GM08714 (cell line): ENCODE data around the gene SDHB.
"Not testable (repeated sequence)": the region's sequence is repeated elsewhere in the genome, so short reads cannot be mapped to it uniquely, and the experiment has no call there.

Source experiments
- H3K4me3 ChIP-seq: fragments of 200-500 bp; sonication (Bioruptor generic); 2 replicates; pipeline ENCODE4 v1.5.1; 2014; ENCODE audit warnings: mild to moderate bottlenecking, low read length, inconsistent platforms
- ZNF274 ChIP-seq: IDR thresholded peaks from 2 replicates; pipeline ENCODE4 v1.6.1; 2012; ENCODE audit warnings: mild to moderate bottlenecking, low read depth, low read length

Gene SDHB

GRCh38 chr1:17066361-17067068 is 12.7 kb upstream of the SDHB start:
- TF ChIP-seq ZNF274: no peak
- H3K4me3 ChIP-seq: no peak overlapping the region

DNA sequence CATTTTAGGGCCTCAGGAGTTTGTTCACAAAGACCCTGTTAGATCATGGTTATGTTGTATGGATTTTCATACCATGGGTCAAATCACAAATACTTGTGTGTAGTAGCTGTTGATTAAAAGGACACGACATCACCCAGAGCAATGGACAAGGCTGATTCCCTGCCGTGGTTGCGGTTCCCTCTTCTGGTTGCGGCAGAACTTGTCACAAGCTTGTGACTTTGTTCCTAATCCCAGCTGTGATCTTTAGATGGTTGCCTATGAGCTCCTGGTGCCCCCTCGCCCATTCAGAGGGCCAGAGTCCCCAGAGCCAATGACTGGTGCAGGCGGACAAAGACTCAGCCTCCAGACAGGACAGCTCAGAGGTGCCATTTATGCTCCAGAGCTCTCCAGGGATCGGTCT is 11.8 kb upstream of the SDHB start:
- no peak for TF ChIP-seq ZNF274
- H3K4me3 ChIP-seq: no peak overlapping the region

- H3K4me3 ChIP-seq: not testable (repeated sequence)
Measured at GRCh38 chr1:17062751-17063150, 8.9 kb upstream of the SDHB start.

DNA sequence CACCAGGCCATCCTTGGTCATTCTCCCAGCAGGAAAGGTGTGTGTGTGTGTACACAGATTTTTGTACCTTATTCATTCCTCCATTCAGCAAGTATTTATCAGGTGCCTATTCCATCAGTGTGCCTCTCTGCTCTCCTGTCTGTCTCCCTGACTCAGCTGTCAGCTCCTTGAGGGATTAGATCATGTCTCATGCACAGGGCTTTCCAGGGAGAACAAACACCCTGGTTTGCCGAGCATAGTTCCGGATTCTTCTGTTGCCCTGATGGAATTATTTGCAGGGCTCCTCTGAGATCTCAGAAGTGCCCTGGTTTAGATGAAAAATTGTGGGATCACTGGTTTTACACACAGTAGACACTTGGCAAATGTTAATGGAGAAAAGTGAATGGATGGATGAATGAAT is 8.1 kb upstream of the SDHB start:
- H3K4me3 ChIP-seq: no peak overlapping the region
- no peak for TF ChIP-seq ZNF274

DNA sequence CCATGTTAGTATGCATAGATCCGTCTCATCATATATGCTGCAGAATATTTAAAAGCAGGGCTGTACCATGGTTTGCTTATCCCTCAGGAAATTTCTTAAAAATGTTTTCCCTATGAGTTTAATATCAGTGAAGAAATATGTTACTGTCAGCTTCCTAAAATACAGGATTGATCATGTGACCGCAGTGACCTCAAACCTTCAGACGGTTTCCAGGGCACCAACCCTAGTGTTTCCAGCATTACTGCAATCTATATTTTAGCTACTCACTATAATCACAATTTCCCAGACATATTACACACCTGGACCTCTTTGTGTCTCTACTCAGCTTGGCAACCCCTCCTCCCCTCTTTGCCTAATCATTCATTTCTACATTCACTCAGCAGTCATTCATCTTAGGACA is 7.7 kb upstream of the SDHB start:
- TF ChIP-seq ZNF274: no peak
- no peak overlapping the region for H3K4me3 ChIP-seq

DNA sequence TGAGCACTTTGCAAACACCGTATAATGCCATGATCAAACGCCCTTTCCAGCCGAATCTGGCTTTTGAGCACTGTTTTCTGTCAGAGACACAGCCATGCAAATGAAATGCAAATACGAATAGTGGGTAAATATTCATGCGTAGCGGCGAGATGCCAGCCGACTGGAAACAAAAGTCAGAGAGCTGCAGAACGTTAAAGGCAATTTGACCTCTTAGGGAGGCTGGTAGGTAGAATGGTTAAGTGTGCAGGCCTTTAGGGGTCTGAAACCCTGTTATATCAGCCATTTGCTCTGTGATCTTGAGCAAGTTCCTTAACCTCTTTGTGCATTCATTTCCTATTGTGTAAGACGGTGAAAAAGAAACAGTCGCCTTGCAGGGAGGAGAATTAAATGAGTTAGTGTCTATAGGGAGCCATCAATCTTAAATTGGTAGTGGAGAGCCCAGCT is 6.5 kb upstream of the SDHB start:
- no peak overlapping the region for H3K4me3 ChIP-seq
- no peak for TF ChIP-seq ZNF274

DNA sequence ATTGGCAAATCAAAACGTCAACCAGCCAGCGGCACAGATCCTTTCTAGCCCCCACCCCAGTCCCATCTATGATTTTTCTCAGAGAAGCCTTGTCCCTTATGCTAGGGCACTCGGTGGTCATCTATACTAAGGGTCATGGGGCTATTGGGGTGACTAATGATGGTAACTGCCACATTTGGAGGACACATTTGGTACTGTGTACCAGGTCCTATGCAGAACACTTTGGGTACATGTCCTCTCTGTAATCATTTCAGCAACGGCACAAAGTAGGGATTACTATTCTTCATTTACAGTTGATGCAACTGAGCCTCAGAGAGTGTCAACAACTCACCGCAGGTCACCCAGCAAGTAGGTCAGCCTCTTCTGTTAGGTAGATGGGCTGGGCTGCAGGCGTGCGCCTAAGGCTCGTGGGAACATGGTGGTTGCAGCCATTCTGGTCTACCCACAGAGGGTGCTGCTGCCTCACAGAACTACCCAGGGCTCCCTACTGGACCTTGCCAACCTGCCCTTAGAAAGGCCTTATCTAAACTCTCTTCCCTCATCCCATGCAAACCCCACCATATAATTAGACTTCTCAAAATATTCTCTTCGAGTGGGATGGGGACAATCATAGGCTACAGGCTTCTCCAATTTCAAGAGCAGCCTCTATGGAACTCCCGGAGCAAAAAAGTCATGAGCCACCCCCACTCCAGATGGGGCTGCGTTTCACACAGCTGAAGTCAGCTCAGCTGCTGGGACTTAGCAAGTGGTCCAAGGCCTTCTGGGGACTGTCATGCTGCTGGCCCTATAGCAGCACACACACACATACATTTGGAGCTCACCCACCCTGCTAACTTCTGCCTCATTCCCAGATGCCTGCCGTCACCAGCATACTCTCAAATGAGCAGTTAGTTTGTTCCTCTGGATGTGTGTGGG is 5.8 kb upstream of the SDHB start:
- H3K4me3 ChIP-seq: no peak overlapping the region
- no peak for TF ChIP-seq ZNF274

DNA sequence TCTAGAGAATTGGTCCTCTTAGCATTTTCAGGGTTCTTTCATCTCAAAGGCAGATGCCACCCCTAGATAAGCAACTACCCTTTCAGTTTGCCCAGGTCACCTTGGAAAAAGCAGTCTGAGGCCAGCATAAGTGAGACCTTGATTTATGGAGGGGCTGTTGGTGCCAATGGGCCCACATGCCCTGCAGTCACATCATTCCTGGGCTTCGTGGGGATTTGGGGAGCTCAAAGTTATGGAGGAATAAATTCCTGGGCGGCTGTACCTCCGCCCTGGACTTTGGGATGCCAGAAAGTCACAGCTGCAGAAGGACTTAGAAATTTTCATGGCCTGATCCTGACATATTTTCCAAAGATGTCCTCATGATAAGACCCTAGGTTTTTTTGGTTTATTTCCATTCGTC is 2.7 kb upstream of the SDHB start:
- no peak overlapping the region for H3K4me3 ChIP-seq
- no peak for TF ChIP-seq ZNF274

GRCh38 chr1:17055801-17056200 is 2.0 kb upstream of the SDHB start:
- no peak for TF ChIP-seq ZNF274
- no peak overlapping the region for H3K4me3 ChIP-seq

GRCh38 chr1:17053086-17053684 is 647 bp downstream of the SDHB start:
- H3K4me3 ChIP-seq: peak overlapping the region; percentile 93
- no peak for TF ChIP-seq ZNF274

DNA sequence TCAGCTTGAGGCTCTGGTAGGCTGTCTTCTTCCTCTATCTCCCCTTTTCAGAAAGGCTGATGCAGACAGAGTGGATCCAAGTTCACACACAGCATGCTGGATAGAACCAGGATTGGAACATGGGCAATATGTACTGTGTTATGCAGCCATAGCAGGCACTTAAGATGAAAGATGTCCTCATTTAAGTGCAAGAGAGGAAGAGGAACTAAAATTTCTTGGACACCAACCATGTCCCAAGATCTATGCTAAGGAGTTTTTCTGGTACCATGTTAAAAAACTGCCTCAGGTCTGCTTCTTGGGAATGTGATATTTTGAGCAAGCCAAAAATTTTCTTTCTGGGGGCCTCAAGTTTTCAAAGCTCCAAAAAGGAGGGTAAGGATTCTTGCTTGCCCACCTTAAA is 1.2 kb downstream of the SDHB start:
- H3K4me3 ChIP-seq: peak overlapping the region; percentile 93
- no peak for TF ChIP-seq ZNF274

- TF ChIP-seq ZNF274: no peak
- H3K4me3 ChIP-seq: no peak overlapping the region
Measured at GRCh38 chr1:17052038-17052437, 1.8 kb downstream of the SDHB start.

GRCh38 chr1:17047924-17048323 is 5.9 kb downstream of the SDHB start:
- no peak overlapping the region for H3K4me3 ChIP-seq
- TF ChIP-seq ZNF274: no peak

GRCh38 chr1:17046334-17046657 is 7.5 kb downstream of the SDHB start:
- TF ChIP-seq ZNF274: no peak
- no peak overlapping the region for H3K4me3 ChIP-seq
